GM13976 (cell line): ENCODE data around the gene CBFA2T3.

Source experiments
- DNase-seq: peaks from one replicate; pipeline ENCODE4 v3.0.0; 2012; ENCODE audit warnings: low spot score
- in situ Hi-C: fragments of 300-500 bp; cut with MboI; formaldehyde crosslinking; loops from one replicate; pipeline ENCODE4 v1.12.0; 2022; ENCODE audit warnings: low sequenced_read_pairs, mixed read lengths, inconsistent platforms; ENCODE audit not compliant: unreplicated experiment
- TF ChIP-seq, protein P1 (sequence below): IDR thresholded peaks from 2 replicates; pipeline ENCODE4 v1.5.1; 2012; ENCODE audit warnings: borderline replicate concordance, mild to moderate bottlenecking; ENCODE audit not compliant: insufficient read depth; ENCODE audit errors: extremely low read depth, missing control alignments, control extremely low read depth

The CBFA2T3 gene

DNA sequence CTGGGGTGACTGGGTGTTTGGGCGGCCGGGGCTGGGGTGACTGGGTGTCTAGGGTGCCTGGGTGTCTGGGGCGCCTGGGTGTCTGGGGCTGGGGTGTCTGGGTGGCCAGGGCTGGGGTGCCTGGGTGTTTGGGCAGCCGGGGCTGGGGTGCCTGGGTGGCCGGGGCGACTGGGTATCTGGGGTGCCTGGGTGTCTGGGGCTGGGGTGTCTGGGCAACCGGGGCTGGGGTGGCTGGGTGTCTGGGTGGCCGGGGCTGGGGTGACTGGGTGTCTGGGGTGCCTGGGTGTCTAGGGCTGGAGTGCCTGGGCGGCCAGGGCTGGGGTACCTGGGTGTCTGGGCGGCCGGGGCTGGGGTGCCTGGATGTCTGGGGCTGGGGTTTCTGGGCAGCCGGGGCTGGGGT lies 151.9 kb downstream of the CBFA2T3 start:
- DNase-seq = no peak
- TF ChIP-seq, protein P1, sequence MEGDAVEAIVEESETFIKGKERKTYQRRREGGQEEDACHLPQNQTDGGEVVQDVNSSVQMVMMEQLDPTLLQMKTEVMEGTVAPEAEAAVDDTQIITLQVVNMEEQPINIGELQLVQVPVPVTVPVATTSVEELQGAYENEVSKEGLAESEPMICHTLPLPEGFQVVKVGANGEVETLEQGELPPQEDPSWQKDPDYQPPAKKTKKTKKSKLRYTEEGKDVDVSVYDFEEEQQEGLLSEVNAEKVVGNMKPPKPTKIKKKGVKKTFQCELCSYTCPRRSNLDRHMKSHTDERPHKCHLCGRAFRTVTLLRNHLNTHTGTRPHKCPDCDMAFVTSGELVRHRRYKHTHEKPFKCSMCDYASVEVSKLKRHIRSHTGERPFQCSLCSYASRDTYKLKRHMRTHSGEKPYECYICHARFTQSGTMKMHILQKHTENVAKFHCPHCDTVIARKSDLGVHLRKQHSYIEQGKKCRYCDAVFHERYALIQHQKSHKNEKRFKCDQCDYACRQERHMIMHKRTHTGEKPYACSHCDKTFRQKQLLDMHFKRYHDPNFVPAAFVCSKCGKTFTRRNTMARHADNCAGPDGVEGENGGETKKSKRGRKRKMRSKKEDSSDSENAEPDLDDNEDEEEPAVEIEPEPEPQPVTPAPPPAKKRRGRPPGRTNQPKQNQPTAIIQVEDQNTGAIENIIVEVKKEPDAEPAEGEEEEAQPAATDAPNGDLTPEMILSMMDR = no peak
- in situ Hi-C loops = no loop called here
